CD14-positive monocyte (primary cell): ENCODE measurements around the gene PHF23. TPM values are rescaled to one million over a fixed set of nuclear protein-coding genes. Genes with fewer than 3 reads are reported as not detected.

Experiments used
- DNase-seq, 3 donors: peaks; one replicate each; pipeline ENCODE4 v3.0.0-alpha.2; 2011 to 2022
- H2AFZ ChIP-seq: 2 replicates; pipeline ENCODE4 v1.6.0; 2012; ENCODE audit warnings: mild to moderate bottlenecking, low read depth, low read length, inconsistent platforms; ENCODE audit not compliant: insufficient read depth, poor library complexity, severe bottlenecking
- H3K27ac ChIP-seq, 2 donors: 1 replicate in 1 of 2; 2 replicates in 1 of 2; pipeline ENCODE4 v1.5.1; 2012 to 2013; ENCODE audit warnings: low read length in 2 of 2, control low read depth in 1 of 2, inconsistent platforms in 1 of 2, low read depth in 1 of 2, mild to moderate bottlenecking in 1 of 2
- H3K27me3 ChIP-seq, 2 donors: one replicate each; pipeline versions ENCODE4 v1.6.0 to v1.6.1; 2011 to 2013; ENCODE audit warnings: low read length in 2 of 2; ENCODE audit not compliant: control insufficient read depth in 2 of 2, insufficient read depth in 2 of 2
- H3K36me3 ChIP-seq, 2 donors: replicated peaks in 1 of 2; 1 replicate in 1 of 2; 2 replicates in 1 of 2; pipeline versions ENCODE4 v1.5.1 to v1.6.1; 2012 to 2013; ENCODE audit warnings: low read length in 2 of 2, control low read depth in 1 of 2, inconsistent platforms in 1 of 2, mild to moderate bottlenecking in 1 of 2; ENCODE audit not compliant: insufficient read depth in 2 of 2, control insufficient read depth in 1 of 2
- H3K4me1 ChIP-seq, 2 donors: 1 replicate in 1 of 2; 2 replicates in 1 of 2; pipeline versions ENCODE4 v1.5.1 to v1.6.1; 2012 to 2013; ENCODE audit warnings: low read length in 2 of 2, control low read depth in 1 of 2, inconsistent platforms in 1 of 2, mild to moderate bottlenecking in 1 of 2, moderate library complexity in 1 of 2; ENCODE audit not compliant: insufficient read depth in 2 of 2, control insufficient read depth in 1 of 2
- H3K4me2 ChIP-seq: replicated peaks from 2 replicates; pipeline ENCODE3; 2012; ENCODE audit warnings: low read length, moderate library complexity, mild to moderate bottlenecking; ENCODE audit not compliant: poor library complexity, severe bottlenecking; ENCODE audit errors: extremely low read depth
- H3K4me3 ChIP-seq, 3 experiments: fragments of 200-600 bp in 1 of 3; sonication (generic) in 1 of 3; replicated peaks in 1 of 3; 1 replicate in 2 of 3; 2 replicates in 1 of 3; pipeline ENCODE4 v1.5.1; 2011 to 2013; ENCODE audit warnings: low read length in 3 of 3, mild to moderate bottlenecking in 3 of 3, control low read depth in 2 of 3, low read depth in 2 of 3, inconsistent platforms in 1 of 3, moderate library complexity in 1 of 3
- H3K79me2 ChIP-seq: 2 replicates; pipeline ENCODE4 v1.6.0; 2012; ENCODE audit warnings: mild to moderate bottlenecking, control low read depth, inconsistent platforms, low read length, moderate library complexity; ENCODE audit not compliant: insufficient read depth
- H3K9ac ChIP-seq: 2 replicates; pipeline ENCODE4 v1.6.0; 2017; ENCODE audit warnings: low read length, mild to moderate bottlenecking; ENCODE audit not compliant: insufficient read depth, poor library complexity, severe bottlenecking
- H3K9me3 ChIP-seq, 2 donors: replicated peaks in 1 of 2; 1 replicate in 1 of 2; 2 replicates in 1 of 2; pipeline versions ENCODE4 v1.5.1 to v1.6.1; 2012 to 2013; ENCODE audit warnings: low read length in 2 of 2, control low read depth in 1 of 2; ENCODE audit not compliant: control insufficient read depth in 1 of 2, insufficient read depth in 1 of 2
- H4K20me1 ChIP-seq: 2 replicates; pipeline ENCODE4 v1.6.0; 2012; ENCODE audit warnings: mild to moderate bottlenecking, low read length, control low read depth, moderate library complexity; ENCODE audit not compliant: insufficient read depth
- H3K27ac Mint-ChIP-seq, 7 donors: one replicate each; pipeline ENCODE4 v1.8.0; 2020; ENCODE audit warnings: mild to moderate bottlenecking in 7 of 7, mixed read lengths in 7 of 7, moderate library complexity in 6 of 7, inconsistent platforms in 2 of 7
- H3K27me3 Mint-ChIP-seq, 3 donors: one replicate each; pipeline ENCODE4 v1.8.0; 2021 to 2022; ENCODE audit warnings: low read depth in 3 of 3, mild to moderate bottlenecking in 3 of 3, mixed read lengths in 3 of 3, moderate library complexity in 3 of 3, inconsistent platforms in 1 of 3
- H3K36me3 Mint-ChIP-seq, 2 donors: one replicate each; pipeline ENCODE4 v1.8.0; 2020; ENCODE audit warnings: mixed read lengths in 2 of 2, inconsistent platforms in 1 of 2, mild to moderate bottlenecking in 1 of 2
- H3K4me1 Mint-ChIP-seq: one replicate; pipeline ENCODE4 v1.8.0; 2020; ENCODE audit warnings: mild to moderate bottlenecking, mixed read lengths
- H3K4me3 Mint-ChIP-seq, 2 donors: one replicate each; pipeline ENCODE4 v1.8.0; 2020; ENCODE audit warnings: mild to moderate bottlenecking in 2 of 2, mixed read lengths in 2 of 2, moderate library complexity in 1 of 2
- H3K9me3 Mint-ChIP-seq, 7 donors: one replicate each; pipeline ENCODE4 v1.8.0; 2020 to 2022; ENCODE audit warnings: mixed read lengths in 7 of 7, mild to moderate bottlenecking in 6 of 7, moderate library complexity in 6 of 7, inconsistent platforms in 2 of 7
- WGBS: methylation state at CpG from one replicate; pipeline ENCODE4 v1.1.5; 2013; ENCODE audit warnings: missing lambda C conversion rate; ENCODE audit not compliant: insufficient coverage; 5-methylcytosine and 5-hydroxymethylcytosine counted together
- intact Hi-C, 2 donors: fragments of 100-400 bp; cut with micrococcal nuclease; formaldehyde crosslinking; loops; one replicate each; pipeline versions ENCODE4 v1.15.0 to v1.15.1; 2023
- polyA plus RNA-seq, 3 donors: library from polyadenylated mRNA; depleted of rRNA in 1 of 3; unstranded in 2 of 3; stranded (reverse) in 1 of 3; fragments of 300-500 nt in 2 of 3; fragments of >200 nt in 1 of 3; fragmentation: Illumina TruSeq in 2 of 3; gene quantifications; 1 replicate in 2 of 3; 2 replicates in 1 of 3; pipeline ENCODE4 v1.2.3, GENCODE V29; 2012 to 2021
- TF ChIP-seq, protein P1 (sequence below): fragments of 200-600 bp; IDR thresholded peaks from one replicate; pipeline ENCODE4 v1.8.0; 2022; ENCODE audit warnings: antibody characterized with exemption, mild to moderate bottlenecking

PHF23 gene
- polyA plus RNA-seq, 3 donors: 12.0 to 18.0 (median 12.9) TPM

DNA sequence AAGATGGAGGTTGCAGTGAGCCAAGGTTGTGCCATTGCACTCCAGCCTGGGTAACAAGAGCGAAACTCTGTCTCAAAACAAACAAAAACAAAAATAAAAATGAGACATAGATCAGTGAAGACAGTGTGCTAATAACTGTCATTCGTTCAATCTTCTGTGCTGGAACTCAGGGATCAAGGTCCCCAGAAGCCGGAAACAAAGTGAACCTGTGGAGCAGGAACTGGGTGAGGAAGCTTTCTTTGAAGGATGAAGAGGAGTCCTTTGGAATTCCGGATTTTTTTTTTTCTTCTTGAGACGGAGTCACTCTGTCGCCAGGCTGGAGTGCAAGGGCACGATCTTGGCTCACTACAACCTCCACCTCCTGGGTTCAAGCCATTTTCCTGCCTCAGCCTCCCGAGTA lies 40.2 kb upstream of the PHF23 start:
- Mint-ChIP-seq H3K27me3 (peaks cover 40 to 59% (median 41%) of the 10 kb centered on the region in 3 donors), H3K36me3 (peaks cover 0 to 5% of the 10 kb centered on the region in 2 donors), H3K27ac (no peak overlapping the region), H3K4me3 (peak overlapping the region in 1 of 2 donors; percentile 65), H3K9me3 (peaks cover 0 to 15% (median 2%) of the 10 kb centered on the region in 7 donors), H3K4me1 (peaks cover 30% of the 10 kb centered on the region)
- Histone ChIP-seq H3K27me3 (peaks cover 13 to 45% of the 10 kb centered on the region in 2 donors), H3K9ac (no peak overlapping the region), H2AFZ (no peak overlapping the region), H3K79me2 (no peaks in the 10 kb centered on the region), H3K4me1 (peaks cover 27 to 28% of the 10 kb centered on the region in 2 donors), H3K4me2 (no peak overlapping the region), H3K27ac (no peak overlapping the region), H3K36me3 (no peaks in the 10 kb centered on the region), H3K9me3 (no peaks in the 10 kb centered on the region), H3K4me3 (no peak overlapping the region), H4K20me1 (no peaks in the 10 kb centered on the region)
- intact Hi-C loops: no loop called here
- DNase-seq: no peak
- TF ChIP-seq, protein P1, sequence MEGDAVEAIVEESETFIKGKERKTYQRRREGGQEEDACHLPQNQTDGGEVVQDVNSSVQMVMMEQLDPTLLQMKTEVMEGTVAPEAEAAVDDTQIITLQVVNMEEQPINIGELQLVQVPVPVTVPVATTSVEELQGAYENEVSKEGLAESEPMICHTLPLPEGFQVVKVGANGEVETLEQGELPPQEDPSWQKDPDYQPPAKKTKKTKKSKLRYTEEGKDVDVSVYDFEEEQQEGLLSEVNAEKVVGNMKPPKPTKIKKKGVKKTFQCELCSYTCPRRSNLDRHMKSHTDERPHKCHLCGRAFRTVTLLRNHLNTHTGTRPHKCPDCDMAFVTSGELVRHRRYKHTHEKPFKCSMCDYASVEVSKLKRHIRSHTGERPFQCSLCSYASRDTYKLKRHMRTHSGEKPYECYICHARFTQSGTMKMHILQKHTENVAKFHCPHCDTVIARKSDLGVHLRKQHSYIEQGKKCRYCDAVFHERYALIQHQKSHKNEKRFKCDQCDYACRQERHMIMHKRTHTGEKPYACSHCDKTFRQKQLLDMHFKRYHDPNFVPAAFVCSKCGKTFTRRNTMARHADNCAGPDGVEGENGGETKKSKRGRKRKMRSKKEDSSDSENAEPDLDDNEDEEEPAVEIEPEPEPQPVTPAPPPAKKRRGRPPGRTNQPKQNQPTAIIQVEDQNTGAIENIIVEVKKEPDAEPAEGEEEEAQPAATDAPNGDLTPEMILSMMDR: no peak
- WGBS: 100% methylated on average over 3 of the region's 8 CpGs

DNA sequence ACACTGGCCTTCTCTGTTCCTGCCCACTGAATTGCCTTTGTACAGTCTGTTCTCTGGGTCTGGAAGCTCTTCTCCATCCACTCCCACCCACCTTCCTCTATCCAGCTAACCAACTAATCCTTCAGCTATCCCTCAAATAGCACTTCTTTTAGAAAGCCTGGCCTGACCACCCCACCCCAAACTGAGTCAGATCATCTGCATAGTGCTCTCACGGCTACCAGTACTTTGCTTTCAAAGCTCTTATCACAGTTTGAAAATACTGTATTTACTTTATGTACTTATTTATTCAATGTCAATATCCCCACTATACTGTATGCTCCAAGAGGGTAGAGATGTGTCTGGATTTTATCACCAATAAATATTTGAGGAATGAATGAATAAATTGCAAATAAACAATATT lies 27.5 kb upstream of the PHF23 start:
- Histone ChIP-seq H3K4me2 (no peak overlapping the region), H3K79me2 (no peaks in the 10 kb centered on the region), H3K9ac (no peak overlapping the region), H3K4me1 (peaks cover 21 to 23% of the 10 kb centered on the region in 2 donors), H3K9me3 (peaks cover 0 to 5% of the 10 kb centered on the region in 2 donors), H3K27ac (no peak overlapping the region), H2AFZ (no peak overlapping the region), H4K20me1 (no peaks in the 10 kb centered on the region), H3K36me3 (no peaks in the 10 kb centered on the region), H3K4me3 (no peak overlapping the region), H3K27me3 (peaks cover 11 to 29% of the 10 kb centered on the region in 2 donors)
- peaks cover 32% of the 10 kb centered on the region for H3K4me1 Mint-ChIP-seq
- peaks cover 0 to 8% (median 5%) of the 10 kb centered on the region in 7 donors for H3K9me3 Mint-ChIP-seq
- H3K27ac Mint-ChIP-seq: peak overlapping the region in 1 of 7 donors; percentile 29
- TF ChIP-seq, protein P1: no peak
- intact Hi-C loops: no loop called here
- H3K4me3 Mint-ChIP-seq: peak overlapping the region in 1 of 2 donors; percentile 67
- WGBS: no CpG with 5 or more reads among the region's 1 CpG
- peaks cover 0 to 3% of the 10 kb centered on the region in 2 donors for H3K36me3 Mint-ChIP-seq
- peaks cover 35 to 61% (median 53%) of the 10 kb centered on the region in 3 donors for H3K27me3 Mint-ChIP-seq
- no peak for DNase-seq
